K562 (cell line): ENCODE measurements around the gene MAP3K12. TPM values are rescaled to one million over a fixed set of nuclear protein-coding genes. Genes with fewer than 3 reads are reported as not detected.

ENCODE experiments used
- ATAC-seq: fragments of 200-7000 bp; cut with Tn5 transposase; 3 replicates; pipeline ENCODE4 v1.9.1; 2020; ENCODE audit warnings: moderate library complexity
- BruUV-seq: library from RNA; stranded (reverse); fragments of 400-500 nt; replicated peaks from 2 replicates; lab custom pipeline; 2021; lab: Mats Ljungman, UMichigan
- CTCF ChIA-PET: fragments of 300-600 bp; formaldehyde crosslinking; extraction: SDS; loops from one replicate; lab custom pipeline; 2021; ENCODE audit warnings: low intra/inter-chr PET ratio; lab: Yijun Ruan, JAX
- POLR2A ChIA-PET: fragments of 300-600, 350-650 bp; sonication (Branson Sonifier 250); formaldehyde crosslinking; extraction: SDS; loops from one replicate; lab custom pipeline; 2021; ENCODE audit warnings: antibody characterized with exemption, inconsistent platforms; lab: Yijun Ruan, JAX
- DNase-seq, 4 experiments: peaks; one replicate each; pipeline versions ENCODE4 v3.0.0 to v3.0.0-alpha.2; 2011 to 2018; ENCODE audit warnings: low spot score in 3 of 4, mixed read lengths in 3 of 4; ENCODE audit errors: extremely low read depth in 1 of 4
- FAIRE-seq: peaks from 2 replicates; lab custom pipeline; 2011; peaks lifted over from hg19 to GRCh38; lab: Jason Lieb, UNC
- H2AFZ ChIP-seq: 2 replicates; pipeline ENCODE4 v1.6.0; 2011; ENCODE audit warnings: low read depth, low read length, control low read depth, inconsistent platforms
- H3K27ac ChIP-seq: fragments of 200-600 bp; 3 replicates; pipeline ENCODE4 v1.8.0; 2011; ENCODE audit warnings: low read depth, mild to moderate bottlenecking, control low read depth, inconsistent platforms, low read length, moderate library complexity, mixed read lengths; ENCODE audit errors: extremely low read depth
- H3K27me3 ChIP-seq, 2 experiments: fragments of 300-600 bp in 1 of 2; 2 replicates in 1 of 2; 3 replicates in 1 of 2; pipeline versions ENCODE4 v1.6.0 to v1.8.0; 2011; ENCODE audit warnings: inconsistent platforms in 2 of 2, low read length in 2 of 2, mild to moderate bottlenecking in 1 of 2, mixed read lengths in 1 of 2, moderate library complexity in 1 of 2; ENCODE audit not compliant: control insufficient read depth in 2 of 2, insufficient read depth in 2 of 2
- H3K36me3 ChIP-seq: fragments of 300-600 bp; 3 replicates; pipeline ENCODE4 v1.8.0; 2011; ENCODE audit warnings: mild to moderate bottlenecking, low read length, inconsistent platforms; ENCODE audit not compliant: control insufficient read depth, insufficient read depth
- H3K4me1 ChIP-seq, 2 experiments: fragments of 200-600 bp in 1 of 2; replicated peaks in 1 of 2; 2 replicates in 1 of 2; 3 replicates in 1 of 2; pipeline versions ENCODE4 v1.5.1 to v1.8.0; 2011; ENCODE audit warnings: inconsistent platforms in 2 of 2, low read length in 2 of 2, mild to moderate bottlenecking in 1 of 2, mixed read lengths in 1 of 2, moderate library complexity in 1 of 2; ENCODE audit not compliant: control insufficient read depth in 2 of 2, insufficient read depth in 2 of 2
- H3K4me2 ChIP-seq: 2 replicates; pipeline ENCODE4 v1.6.1; 2011; ENCODE audit warnings: low read length, control low read depth, inconsistent platforms, mixed read lengths; ENCODE audit not compliant: insufficient read depth
- H3K4me3 ChIP-seq: fragments of 200-600 bp; sonication (generic), shearing (Covaris generic); 2 replicates; pipeline ENCODE4 v1.5.1; 2016; ENCODE audit warnings: control low read depth, inconsistent platforms
- H3K79me2 ChIP-seq: fragments of 200-600 bp; 3 replicates; pipeline ENCODE4 v1.8.0; 2011; ENCODE audit warnings: low read length, inconsistent platforms; ENCODE audit not compliant: control insufficient read depth, insufficient read depth
- H3K9ac ChIP-seq, 2 experiments: 2 replicates each; pipeline versions ENCODE4 v1.6.0 to v1.6.1; 2011; ENCODE audit warnings: low read depth in 2 of 2, low read length in 2 of 2, control low read depth in 1 of 2, inconsistent platforms in 1 of 2, mild to moderate bottlenecking in 1 of 2, mixed read lengths in 1 of 2; ENCODE audit not compliant: insufficient read depth in 1 of 2
- H3K9me1 ChIP-seq: one replicate; pipeline ENCODE4 v1.6.0; 2011; ENCODE audit warnings: inconsistent platforms, mild to moderate bottlenecking, low read length, moderate library complexity; ENCODE audit not compliant: control insufficient read depth, insufficient read depth
- H3K9me3 ChIP-seq: replicated peaks from 2 replicates; pipeline ENCODE4 v1.5.1; 2011; ENCODE audit warnings: low read depth, low read length, inconsistent platforms; ENCODE audit not compliant: control insufficient read depth, insufficient read depth
- H4K20me1 ChIP-seq: replicated peaks from 2 replicates; pipeline ENCODE4 v1.6.1; 2011; ENCODE audit warnings: low read length, inconsistent platforms, mixed read lengths; ENCODE audit not compliant: control insufficient read depth, insufficient read depth
- CBFA2T3 ChIP-seq: fragments of 450-650 bp; IDR thresholded peaks from 2 replicates; pipeline ENCODE4 v1.6.1; 2017
- CXXC5 ChIP-seq: fragments of 250-450 bp; sonication (Bioruptor Pico); IDR thresholded peaks from 2 replicates; pipeline ENCODE4 v1.8.0; 2022; ENCODE audit warnings: inconsistent platforms, mild to moderate bottlenecking, moderate library complexity
- EZH2 ChIP-seq: IDR thresholded peaks from 2 replicates; pipeline ENCODE4 v1.6.1; 2012; ENCODE audit warnings: low read depth, mild to moderate bottlenecking, inconsistent platforms, low read length, borderline replicate concordance
- HEY1 ChIP-seq: fragments of 250-450 bp; sonication (Bioruptor Pico); IDR thresholded peaks from 2 replicates; pipeline ENCODE4 v1.5.0; 2020; ENCODE audit warnings: mild to moderate bottlenecking, moderate library complexity, borderline replicate concordance
- HIVEP1 ChIP-seq: fragments of 250-450 bp; sonication (Bioruptor Pico); IDR thresholded peaks from 2 replicates; pipeline ENCODE4 v1.4.0; 2020; ENCODE audit warnings: mild to moderate bottlenecking
- MXI1 ChIP-seq: IDR thresholded peaks from 2 replicates; pipeline ENCODE4 v1.6.1; 2011; ENCODE audit warnings: low read depth, mild to moderate bottlenecking, improper control_type of control experiment, low read length
- ZNF324 ChIP-seq: fragments of 250-450 bp; sonication (Bioruptor Pico); IDR thresholded peaks from 2 replicates; pipeline ENCODE4 v1.4.0; 2020; ENCODE audit warnings: mild to moderate bottlenecking
- WGBS: fragments of 100-300 bp; shearing (Covaris generic); methylation state at CpG from one replicate; pipeline ENCODE4 v1.1.6; 2016; ENCODE audit warnings: low coverage, mixed read lengths; ENCODE audit not compliant: insufficient coverage; ENCODE audit errors: missing lambda C conversion rate; 5-methylcytosine and 5-hydroxymethylcytosine counted together
- in situ Hi-C: fragments of 300-500 bp; cut with MboI; formaldehyde crosslinking; loops from 4 replicates; pipeline ENCODE4 v1.15.0; 2018; ENCODE audit warnings: inconsistent platforms, mixed read lengths
- intact Hi-C: fragments of 100-400 bp; cut with micrococcal nuclease; formaldehyde crosslinking; loops from 2 replicates; pipeline ENCODE4 v1.14.2; 2022
- polyA plus RNA-seq, 8 experiments: library from polyadenylated mRNA; depleted of rRNA in 4 of 8; stranded (reverse) in 5 of 8; unstranded in 3 of 8; fragments of >200 nt; fragmentation: Nextera tagmentation in 2 of 8; fragmentation: Illumina TruSeq in 1 of 8; extraction: Ambion mirVana in 2 of 8; extraction: Trizol in 1 of 8; gene quantifications; 2 replicates each; pipeline versions ENCODE4 v1.2.1 to v1.2.3, GENCODE V29; 2011 to 2014; ENCODE audit warnings: inconsistent platforms in 1 of 8, missing spikeins in 1 of 8
- total RNA-seq, 7 experiments: library from RNA; depleted of rRNA in 6 of 7; stranded (reverse); fragments of >200 nt in 6 of 7; fragmentation: Illumina TruSeq in 2 of 7; extraction: Trizol in 2 of 7; gene quantifications; 2 replicates each; pipeline versions ENCODE4 v1.2.1 to v1.2.3, GENCODE V29; 2011 to 2021; ENCODE audit warnings: low replicate concordance in 1 of 7
- TF ChIP-seq, protein P1 (sequence below): fragments of 450-650 bp; IDR thresholded peaks from 2 replicates; pipeline ENCODE4 v1.6.1; 2016; ENCODE audit warnings: mild to moderate bottlenecking, moderate library complexity
- TF ChIP-seq, protein P2 (sequence below): IDR thresholded peaks from 2 replicates; pipeline ENCODE4 v1.6.1; 2011; ENCODE audit not compliant: insufficient read length; ENCODE audit errors: extremely low read depth

MAP3K12 gene
- total and polyA plus RNA-seq, 9 of the 15 experiments (the other 6 are each of a cell fraction or from before 2014, with no cell fraction given): 0.10 to 2.4 (median 1.6) TPM

GRCh38 chr12:53508534-53509170, 9.4 kb upstream of the MAP3K12 start:
- Histone ChIP-seq H3K4me3 (no peak overlapping the region), H2AFZ (peak overlapping the region; percentile 78), H4K20me1 (no peaks in the 10 kb centered on the region), H3K4me1 (peaks cover 4 to 7% of the 10 kb centered on the region in 2 experiments; a peak in 4 of 5 replicates), H3K27me3 (no peaks in the 10 kb centered on the region; a peak in 1 of 5 replicates), H3K9me3 (no peaks in the 10 kb centered on the region), H3K4me2 (no peak overlapping the region), H3K9me1 (no peaks in the 10 kb centered on the region), H3K36me3 (peaks cover 58% of the 10 kb centered on the region; the same call in 2 of the 3 replicates), H3K27ac (0 out of 3 replicates have a peak overlapping the region, but pooled peaks have one; percentile 14), H3K9ac (peak overlapping the region in 1 of 2 experiments; percentile 68; a peak in 1 of 4 replicates), H3K79me2 (no peaks in the 10 kb centered on the region)
- intact Hi-C loops (loop anchor here (1.0 to 10.0 kb wide), 5 partner anchors 86 to 444 kb away; partner anchors contain the start of gene AMHR2), in situ Hi-C loops (loop anchor here (10.0 kb wide), 1 partner anchor 184 kb away; the partner anchor contains the start of gene AAAS)
- FAIRE-seq: peak; percentile 96
- ChIA-PET POLR2A (interaction anchor here (0.6 to 1.4 kb wide), 13 partner anchors 9 to 188 kb away, joined by 3 to 6 read pairs (median 3); partner anchors contain the start of genes AAAS and MAP3K12), CTCF (interaction anchor here (0.6 to 2.2 kb wide), 5 partner anchors 27 to 296 kb away, joined by 3 to 21 read pairs (median 4); no protein-coding TSS in a partner anchor)
- DNase-seq: peak; percentile 72 to 90 (median 82)
- BruUV-seq: no TSS peak
- peak; percentile 98 for ATAC-seq
- WGBS: 22% methylated on average over 7 of the region's 7 CpGs
- TF ChIP-seq EZH2 (no peak), CXXC5 (CRISPR knock-in tag) (no peak), HEY1 (CRISPR knock-in tag) (no peak), MXI1 (no peak), ZNF324 (CRISPR knock-in tag) (no peak), CBFA2T3 (no peak), HIVEP1 (CRISPR knock-in tag) (no peak)
- TF ChIP-seq, protein P1, sequence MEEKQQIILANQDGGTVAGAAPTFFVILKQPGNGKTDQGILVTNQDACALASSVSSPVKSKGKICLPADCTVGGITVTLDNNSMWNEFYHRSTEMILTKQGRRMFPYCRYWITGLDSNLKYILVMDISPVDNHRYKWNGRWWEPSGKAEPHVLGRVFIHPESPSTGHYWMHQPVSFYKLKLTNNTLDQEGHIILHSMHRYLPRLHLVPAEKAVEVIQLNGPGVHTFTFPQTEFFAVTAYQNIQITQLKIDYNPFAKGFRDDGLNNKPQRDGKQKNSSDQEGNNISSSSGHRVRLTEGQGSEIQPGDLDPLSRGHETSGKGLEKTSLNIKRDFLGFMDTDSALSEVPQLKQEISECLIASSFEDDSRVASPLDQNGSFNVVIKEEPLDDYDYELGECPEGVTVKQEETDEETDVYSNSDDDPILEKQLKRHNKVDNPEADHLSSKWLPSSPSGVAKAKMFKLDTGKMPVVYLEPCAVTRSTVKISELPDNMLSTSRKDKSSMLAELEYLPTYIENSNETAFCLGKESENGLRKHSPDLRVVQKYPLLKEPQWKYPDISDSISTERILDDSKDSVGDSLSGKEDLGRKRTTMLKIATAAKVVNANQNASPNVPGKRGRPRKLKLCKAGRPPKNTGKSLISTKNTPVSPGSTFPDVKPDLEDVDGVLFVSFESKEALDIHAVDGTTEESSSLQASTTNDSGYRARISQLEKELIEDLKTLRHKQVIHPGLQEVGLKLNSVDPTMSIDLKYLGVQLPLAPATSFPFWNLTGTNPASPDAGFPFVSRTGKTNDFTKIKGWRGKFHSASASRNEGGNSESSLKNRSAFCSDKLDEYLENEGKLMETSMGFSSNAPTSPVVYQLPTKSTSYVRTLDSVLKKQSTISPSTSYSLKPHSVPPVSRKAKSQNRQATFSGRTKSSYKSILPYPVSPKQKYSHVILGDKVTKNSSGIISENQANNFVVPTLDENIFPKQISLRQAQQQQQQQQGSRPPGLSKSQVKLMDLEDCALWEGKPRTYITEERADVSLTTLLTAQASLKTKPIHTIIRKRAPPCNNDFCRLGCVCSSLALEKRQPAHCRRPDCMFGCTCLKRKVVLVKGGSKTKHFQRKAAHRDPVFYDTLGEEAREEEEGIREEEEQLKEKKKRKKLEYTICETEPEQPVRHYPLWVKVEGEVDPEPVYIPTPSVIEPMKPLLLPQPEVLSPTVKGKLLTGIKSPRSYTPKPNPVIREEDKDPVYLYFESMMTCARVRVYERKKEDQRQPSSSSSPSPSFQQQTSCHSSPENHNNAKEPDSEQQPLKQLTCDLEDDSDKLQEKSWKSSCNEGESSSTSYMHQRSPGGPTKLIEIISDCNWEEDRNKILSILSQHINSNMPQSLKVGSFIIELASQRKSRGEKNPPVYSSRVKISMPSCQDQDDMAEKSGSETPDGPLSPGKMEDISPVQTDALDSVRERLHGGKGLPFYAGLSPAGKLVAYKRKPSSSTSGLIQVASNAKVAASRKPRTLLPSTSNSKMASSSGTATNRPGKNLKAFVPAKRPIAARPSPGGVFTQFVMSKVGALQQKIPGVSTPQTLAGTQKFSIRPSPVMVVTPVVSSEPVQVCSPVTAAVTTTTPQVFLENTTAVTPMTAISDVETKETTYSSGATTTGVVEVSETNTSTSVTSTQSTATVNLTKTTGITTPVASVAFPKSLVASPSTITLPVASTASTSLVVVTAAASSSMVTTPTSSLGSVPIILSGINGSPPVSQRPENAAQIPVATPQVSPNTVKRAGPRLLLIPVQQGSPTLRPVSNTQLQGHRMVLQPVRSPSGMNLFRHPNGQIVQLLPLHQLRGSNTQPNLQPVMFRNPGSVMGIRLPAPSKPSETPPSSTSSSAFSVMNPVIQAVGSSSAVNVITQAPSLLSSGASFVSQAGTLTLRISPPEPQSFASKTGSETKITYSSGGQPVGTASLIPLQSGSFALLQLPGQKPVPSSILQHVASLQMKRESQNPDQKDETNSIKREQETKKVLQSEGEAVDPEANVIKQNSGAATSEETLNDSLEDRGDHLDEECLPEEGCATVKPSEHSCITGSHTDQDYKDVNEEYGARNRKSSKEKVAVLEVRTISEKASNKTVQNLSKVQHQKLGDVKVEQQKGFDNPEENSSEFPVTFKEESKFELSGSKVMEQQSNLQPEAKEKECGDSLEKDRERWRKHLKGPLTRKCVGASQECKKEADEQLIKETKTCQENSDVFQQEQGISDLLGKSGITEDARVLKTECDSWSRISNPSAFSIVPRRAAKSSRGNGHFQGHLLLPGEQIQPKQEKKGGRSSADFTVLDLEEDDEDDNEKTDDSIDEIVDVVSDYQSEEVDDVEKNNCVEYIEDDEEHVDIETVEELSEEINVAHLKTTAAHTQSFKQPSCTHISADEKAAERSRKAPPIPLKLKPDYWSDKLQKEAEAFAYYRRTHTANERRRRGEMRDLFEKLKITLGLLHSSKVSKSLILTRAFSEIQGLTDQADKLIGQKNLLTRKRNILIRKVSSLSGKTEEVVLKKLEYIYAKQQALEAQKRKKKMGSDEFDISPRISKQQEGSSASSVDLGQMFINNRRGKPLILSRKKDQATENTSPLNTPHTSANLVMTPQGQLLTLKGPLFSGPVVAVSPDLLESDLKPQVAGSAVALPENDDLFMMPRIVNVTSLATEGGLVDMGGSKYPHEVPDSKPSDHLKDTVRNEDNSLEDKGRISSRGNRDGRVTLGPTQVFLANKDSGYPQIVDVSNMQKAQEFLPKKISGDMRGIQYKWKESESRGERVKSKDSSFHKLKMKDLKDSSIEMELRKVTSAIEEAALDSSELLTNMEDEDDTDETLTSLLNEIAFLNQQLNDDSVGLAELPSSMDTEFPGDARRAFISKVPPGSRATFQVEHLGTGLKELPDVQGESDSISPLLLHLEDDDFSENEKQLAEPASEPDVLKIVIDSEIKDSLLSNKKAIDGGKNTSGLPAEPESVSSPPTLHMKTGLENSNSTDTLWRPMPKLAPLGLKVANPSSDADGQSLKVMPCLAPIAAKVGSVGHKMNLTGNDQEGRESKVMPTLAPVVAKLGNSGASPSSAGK: no peak
- TF ChIP-seq, protein P2, sequence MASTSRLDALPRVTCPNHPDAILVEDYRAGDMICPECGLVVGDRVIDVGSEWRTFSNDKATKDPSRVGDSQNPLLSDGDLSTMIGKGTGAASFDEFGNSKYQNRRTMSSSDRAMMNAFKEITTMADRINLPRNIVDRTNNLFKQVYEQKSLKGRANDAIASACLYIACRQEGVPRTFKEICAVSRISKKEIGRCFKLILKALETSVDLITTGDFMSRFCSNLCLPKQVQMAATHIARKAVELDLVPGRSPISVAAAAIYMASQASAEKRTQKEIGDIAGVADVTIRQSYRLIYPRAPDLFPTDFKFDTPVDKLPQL: no peak
